Activated naive CD4-positive, alpha-beta T cell treated with anti-CD3 and anti-CD28 coated beads, Interleukin-2, amount 50 U/mL, for 72 hours (primary cell): ENCODE data around the gene TOP1. TPM values are rescaled to one million over a fixed set of nuclear protein-coding genes. Genes with fewer than 3 reads are reported as not detected.
"Not testable (repeated sequence)": the region's sequence is repeated elsewhere in the genome, so short reads cannot be mapped to it uniquely, and the experiment has no call there.

Experiments used
- ATAC-seq, 2 donors: fragments of 150-1000 bp; cut with Tn5 transposase; 2 replicates each; pipeline ENCODE4 v1.10.0; 2021; ENCODE audit warnings: mild to moderate bottlenecking in 2 of 2, moderate library complexity in 2 of 2
- DNase-seq, 2 donors: peaks; one replicate each; pipeline ENCODE4 v3.0.0; 2021 to 2022; ENCODE audit warnings: low spot score in 2 of 2
- H3K27ac Mint-ChIP-seq, 2 donors: one replicate each; pipeline ENCODE4 v1.8.0; 2022; ENCODE audit warnings: mild to moderate bottlenecking in 2 of 2, mixed read lengths in 2 of 2
- H3K36me3 Mint-ChIP-seq, 2 donors: one replicate each; pipeline ENCODE4 v1.8.0; 2022; ENCODE audit warnings: mixed read lengths in 2 of 2
- H3K9me3 Mint-ChIP-seq, 2 donors: one replicate each; pipeline ENCODE4 v1.8.0; 2022; ENCODE audit warnings: mixed read lengths in 2 of 2
- total RNA-seq, 2 donors: library from RNA; stranded (reverse); gene quantifications; one replicate each; pipeline ENCODE4 v1.2.3, GENCODE V29; 2022

Gene TOP1
- total RNA-seq, 2 donors from 2014 or later: 62.4 to 98.9 TPM

DNA sequence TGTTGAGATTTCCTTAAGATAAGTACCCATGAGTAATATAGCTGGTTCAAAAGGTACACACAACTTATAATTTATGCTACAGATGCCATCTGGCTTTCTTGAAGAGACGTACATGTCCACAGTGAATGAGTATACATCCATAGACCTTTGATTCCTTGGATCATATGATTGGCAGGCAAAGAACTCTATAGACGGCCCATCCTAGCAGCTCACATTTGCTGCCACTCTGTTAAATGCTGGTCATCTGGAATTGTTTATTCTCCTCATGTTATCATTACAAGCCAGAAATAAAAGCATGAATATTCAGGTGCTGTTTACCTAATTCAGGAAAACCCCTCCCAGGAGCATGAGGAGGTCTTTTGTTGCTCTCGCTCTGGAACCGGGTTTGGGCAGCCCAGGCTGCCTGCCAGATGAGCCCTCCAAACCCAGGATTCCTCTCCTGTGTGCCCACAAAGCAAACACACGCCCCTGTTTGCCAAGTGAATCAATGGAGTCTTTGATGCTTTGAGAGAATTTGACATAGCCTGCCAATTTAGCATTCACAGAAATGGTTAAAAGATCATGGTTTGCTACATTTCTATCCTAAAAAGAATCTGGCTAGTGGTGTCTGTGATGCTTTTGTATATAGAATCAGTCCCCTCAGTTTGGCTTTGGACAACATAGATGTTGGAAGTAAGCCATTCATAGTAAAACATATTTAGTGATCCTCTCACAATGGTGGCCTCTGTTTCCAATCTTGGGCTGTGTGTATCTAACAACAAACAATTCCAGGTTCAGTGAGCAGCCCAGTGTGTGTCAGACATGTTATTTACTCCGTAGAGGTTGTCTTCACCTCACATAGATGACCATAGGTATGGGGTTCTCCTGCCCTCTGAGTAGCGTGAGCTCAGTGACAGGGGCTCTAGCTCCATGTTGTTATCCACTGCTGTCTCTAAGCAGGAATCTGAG lies 91.3 kb downstream of the TOP1 start:
- DNase-seq: no peak
- ATAC-seq: no peak
- Mint-ChIP-seq H3K9me3 (no peaks in the 10 kb centered on the region), H3K36me3 (peaks cover 6 to 14% of the 10 kb centered on the region in 2 donors), H3K27ac (peak overlapping the region; percentile 62 to 79)

DNA sequence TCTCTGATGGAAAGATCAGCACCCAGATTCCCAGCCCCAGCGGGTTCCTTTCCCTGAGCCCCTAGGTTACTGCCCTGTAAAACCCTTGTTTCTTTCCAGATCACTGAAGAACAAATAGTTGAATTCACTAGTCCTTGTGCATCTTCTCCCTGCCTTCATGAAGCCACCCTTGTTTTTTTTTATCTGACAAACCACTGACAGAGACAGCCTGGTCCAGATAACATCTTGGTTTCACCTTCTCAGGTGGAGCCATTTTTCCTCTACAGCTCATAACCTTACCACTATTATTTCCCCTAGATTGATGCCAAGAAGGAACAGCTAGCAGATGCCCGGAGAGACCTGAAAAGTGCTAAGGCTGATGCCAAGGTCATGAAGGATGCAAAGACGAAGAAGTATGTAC lies 92.8 kb downstream of the TOP1 start:
- DNase-seq (no peak), ATAC-seq (no peak)
- Mint-ChIP-seq H3K27ac (peak overlapping the region; percentile 22 to 62), H3K9me3 (no peaks in the 10 kb centered on the region), H3K36me3 (peaks cover 6 to 17% of the 10 kb centered on the region in 2 donors)

DNA sequence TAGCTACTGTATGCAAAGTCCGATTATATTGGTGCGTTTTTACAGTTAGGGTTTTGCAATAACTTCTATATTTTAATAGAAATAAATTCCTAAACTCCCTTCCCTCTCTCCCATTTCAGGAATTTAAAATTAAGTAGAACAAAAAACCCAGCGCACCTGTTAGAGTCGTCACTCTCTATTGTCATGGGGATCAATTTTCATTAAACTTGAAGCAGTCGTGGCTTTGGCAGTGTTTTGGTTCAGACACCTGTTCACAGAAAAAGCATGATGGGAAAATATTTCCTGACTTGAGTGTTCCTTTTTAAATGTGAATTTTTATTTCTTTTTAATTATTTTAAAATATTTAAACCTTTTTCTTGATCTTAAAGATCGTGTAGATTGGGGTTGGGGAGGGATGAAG lies 95.0 kb downstream of the TOP1 start:
- H3K36me3 Mint-ChIP-seq: peaks cover 6 to 19% of the 10 kb centered on the region in 2 donors
- H3K9me3 Mint-ChIP-seq: no peaks in the 10 kb centered on the region
- no peak overlapping the region for H3K27ac Mint-ChIP-seq
- ATAC-seq: no peak
- DNase-seq: no peak

DNA sequence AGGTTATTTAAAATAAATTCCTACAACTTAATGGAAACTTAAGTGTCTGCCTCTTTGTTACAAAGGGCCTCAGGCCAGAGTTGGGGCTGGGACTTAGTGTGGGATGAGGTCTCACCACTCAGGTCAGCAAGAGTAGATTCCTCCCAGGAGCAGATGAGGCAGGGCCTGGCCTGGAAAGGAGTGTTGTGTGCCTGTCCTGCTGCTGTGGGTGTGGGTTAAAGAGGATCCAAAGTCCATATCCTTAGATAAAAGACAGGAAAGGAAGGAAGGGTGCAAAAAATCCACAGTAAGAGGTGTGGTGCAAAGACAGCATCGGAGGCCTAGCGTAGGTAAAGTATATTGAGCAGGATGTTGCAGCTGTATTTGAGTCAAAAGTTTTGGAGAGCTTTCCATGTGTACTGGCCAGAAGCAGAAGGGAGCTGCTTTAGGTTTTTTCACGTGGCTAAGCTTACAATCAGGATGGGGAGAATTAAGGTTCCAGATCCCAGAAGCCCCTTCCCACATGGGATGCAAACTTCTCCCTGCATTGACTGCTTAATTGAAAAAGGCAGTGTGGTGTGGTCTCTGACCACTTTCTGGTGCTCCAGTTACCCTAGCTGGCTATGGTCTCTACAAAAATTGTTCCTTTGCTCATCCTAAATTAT lies 96.0 kb downstream of the TOP1 start:
- Mint-ChIP-seq H3K27ac (peak overlapping the region; percentile 12 to 62), H3K9me3 (no peaks in the 10 kb centered on the region), H3K36me3 (peaks cover 6 to 19% of the 10 kb centered on the region in 2 donors)
- ATAC-seq (no peak), DNase-seq (no peak)

DNA sequence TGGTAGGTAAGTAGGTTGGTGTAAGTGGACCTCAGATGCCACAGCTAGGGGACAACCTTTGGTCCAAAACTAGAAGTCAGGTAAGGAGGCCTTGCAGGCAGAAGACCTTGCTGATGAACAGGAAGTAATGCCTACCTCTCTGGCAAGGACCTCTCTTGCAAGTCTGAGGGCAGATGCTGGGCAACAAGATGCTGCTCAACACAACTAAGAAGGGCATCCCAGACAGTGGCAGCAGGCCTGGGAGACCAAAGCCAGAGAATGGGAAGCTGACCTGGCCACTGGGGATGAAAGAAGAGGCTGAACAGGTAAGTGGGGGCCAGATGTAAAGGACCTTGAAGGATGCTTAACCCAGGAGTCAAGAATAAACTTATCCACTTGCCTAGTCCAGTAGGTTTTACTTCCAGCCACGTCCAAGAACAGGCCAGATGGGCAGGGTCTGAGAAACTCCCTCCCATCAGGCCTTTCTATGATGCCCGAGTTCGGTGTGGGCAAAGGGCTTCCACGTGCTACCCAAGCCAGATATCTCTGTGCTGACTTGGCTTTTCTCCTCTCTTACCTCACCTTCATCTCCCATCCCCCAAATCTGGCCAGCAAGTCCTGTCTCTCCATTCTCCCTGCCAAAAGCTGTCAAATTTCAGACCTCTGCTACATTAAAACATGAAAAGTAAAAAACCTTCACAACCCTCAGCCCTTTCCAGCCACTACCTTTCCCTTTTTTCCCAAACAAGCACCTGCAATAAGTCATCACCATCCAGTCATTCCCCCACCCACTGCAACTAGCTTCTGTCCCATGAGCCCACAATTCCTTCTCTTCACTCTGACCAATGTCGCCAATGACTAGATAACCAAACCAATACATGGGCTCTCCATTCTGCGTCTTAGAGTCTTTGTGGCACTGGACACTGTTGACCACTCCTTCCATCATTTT lies 97.2 kb downstream of the TOP1 start:
- no peaks in the 10 kb centered on the region for H3K9me3 Mint-ChIP-seq
- peak in 1 of 2 donors; percentile 22 for ATAC-seq
- H3K36me3 Mint-ChIP-seq: peaks cover 6 to 19% of the 10 kb centered on the region in 2 donors
- DNase-seq: no peak
- H3K27ac Mint-ChIP-seq: peak overlapping the region; percentile 12 to 62

DNA sequence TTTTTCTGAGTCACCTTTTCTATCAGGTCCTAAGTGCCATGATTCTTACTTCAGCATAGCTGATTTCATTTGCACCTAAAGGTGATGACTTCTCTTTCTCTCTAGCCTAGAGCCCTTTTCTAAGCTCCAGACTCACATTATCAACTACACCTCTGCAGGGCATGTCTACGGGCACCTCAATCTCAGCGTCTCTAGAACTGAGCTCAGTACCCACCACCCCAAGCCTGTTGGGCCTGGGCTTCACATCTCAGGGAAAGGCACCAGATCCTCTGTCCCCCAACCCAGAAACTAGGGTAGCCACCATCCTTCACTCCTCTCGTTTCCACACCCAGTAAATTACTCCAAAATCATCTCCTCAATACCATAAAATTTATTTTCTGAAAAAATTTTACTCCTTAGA lies 98.1 kb downstream of the TOP1 start:
- no peak for ATAC-seq
- peak overlapping the region in 1 of 2 donors; percentile 44 for H3K27ac Mint-ChIP-seq
- H3K9me3 Mint-ChIP-seq: no peaks in the 10 kb centered on the region
- DNase-seq: no peak
- peaks cover 6 to 19% of the 10 kb centered on the region in 2 donors for H3K36me3 Mint-ChIP-seq

DNA sequence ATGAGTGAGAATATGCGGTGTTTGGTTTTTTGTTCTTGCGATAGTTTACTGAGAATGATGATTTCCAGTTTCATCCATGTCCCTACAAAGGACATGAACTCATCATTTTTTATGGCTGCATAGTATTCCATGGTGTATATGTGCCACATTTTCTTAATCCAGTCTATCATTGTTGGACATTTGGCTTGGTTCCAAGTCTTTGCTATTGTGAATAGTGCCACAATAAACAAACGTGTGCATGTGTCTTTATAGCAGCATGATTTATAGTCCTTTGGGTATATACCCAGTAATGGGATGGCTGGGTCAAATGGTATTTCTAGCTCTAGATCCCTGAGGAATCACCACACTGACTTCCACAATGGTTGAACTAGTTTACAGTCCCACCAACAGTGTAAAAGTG lies 99.7 kb downstream of the TOP1 start:
- DNase-seq, H3K9me3 Mint-ChIP-seq, H3K27ac Mint-ChIP-seq, ATAC-seq: not testable (repeated sequence)
- H3K36me3 Mint-ChIP-seq: peaks cover 0 to 12% of the 10 kb centered on the region in 2 donors

DNA sequence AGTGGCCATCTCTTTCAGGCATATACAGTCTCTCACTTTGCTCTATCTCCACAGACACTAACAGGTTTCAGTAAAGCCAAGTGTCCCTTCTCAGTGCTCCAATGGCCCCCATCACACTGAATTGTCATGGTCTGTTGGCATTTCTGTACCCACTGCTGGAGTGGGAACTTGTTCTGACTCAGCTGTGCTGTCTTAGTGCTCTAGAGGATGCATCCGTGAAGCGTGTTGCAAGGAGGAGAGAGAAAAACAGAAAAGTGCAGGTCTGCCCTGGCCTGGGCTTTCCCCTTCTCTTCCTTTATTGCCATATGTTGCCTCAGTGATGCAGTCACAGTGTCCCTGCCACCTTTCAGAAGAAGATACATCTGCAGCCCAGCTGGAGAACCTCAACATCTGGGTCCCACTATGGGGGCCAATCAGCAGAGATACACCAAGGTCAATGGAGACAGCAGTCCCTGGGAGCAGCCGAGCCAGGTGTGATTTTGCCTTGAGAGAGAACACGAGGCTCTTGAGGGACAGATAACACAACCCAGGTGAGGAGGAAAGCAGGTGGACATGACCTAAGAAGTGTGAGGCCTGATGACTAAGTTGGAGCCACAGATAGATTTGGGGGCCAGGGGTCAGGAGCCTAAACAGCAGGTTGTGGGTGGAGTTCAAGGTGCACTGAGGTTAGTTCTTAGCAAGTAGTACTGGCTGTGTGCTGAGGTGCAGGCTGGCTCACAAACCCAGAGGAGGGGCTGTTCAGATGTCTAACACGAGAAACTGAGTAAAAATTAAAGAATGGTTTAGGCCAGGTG lies 103.2 kb downstream of the TOP1 start:
- DNase-seq: no peak
- Mint-ChIP-seq H3K9me3 (no peaks in the 10 kb centered on the region), H3K36me3 (peaks cover 0 to 1% of the 10 kb centered on the region in 2 donors), H3K27ac (peak overlapping the region in 1 of 2 donors; percentile 2)
- peak; percentile 22 to 23 for ATAC-seq

DNA sequence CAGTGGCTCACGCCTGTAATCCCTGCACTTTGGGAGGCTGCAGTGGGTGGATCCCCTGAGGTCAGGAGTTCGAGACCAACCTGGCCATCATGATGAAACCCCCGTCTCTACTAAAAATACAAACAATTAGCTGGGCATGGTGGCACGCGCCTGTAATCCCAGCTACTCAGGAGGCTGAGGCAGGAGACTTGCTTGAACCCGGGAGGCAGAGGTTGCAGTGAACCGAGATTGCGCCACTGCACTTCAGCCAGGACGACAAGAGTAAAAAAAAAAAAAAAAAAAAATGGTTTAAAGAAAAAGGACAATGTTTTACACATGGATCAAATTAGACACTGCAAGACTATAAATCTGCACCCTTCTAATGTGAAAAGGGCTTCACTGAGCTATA lies 103.8 kb downstream of the TOP1 start:
- not testable (repeated sequence) for H3K9me3 Mint-ChIP-seq, ATAC-seq, H3K27ac Mint-ChIP-seq, H3K36me3 Mint-ChIP-seq, DNase-seq

DNA sequence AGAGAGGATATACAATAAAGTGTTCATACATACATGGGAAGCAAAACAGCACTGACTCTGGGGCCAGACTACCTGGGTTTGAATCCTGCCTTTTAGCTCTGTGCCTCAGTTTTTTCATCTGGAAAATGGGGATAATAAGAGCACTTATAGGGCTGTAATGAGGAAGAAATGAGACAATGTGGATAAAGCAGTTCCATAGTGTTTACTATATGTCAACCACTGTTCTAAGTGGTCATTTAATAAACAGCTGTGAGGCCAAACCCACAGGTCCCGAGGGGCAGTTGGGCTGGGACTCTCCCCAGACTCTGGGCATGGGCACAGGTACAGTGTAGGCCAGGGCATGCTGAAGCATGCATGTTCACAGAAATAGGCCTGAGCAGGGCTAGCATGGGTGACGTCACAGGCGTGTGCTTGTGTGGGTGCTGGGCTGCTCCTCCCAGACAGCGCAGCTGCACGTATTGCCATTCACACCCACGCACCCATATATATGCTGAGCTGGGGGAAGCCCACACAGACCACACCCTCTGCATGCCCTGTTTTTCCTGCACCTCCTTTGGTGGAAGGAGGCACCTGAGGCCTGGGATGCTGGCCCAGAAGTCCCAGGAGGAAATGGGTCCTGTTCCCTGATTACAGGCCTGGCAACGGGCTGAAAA lies 105.2 kb downstream of the TOP1 start:
- ATAC-seq: peak in 1 of 2 donors; percentile 21
- peak overlapping the region in 1 of 2 donors; percentile 72 for H3K27ac Mint-ChIP-seq
- DNase-seq: peak in 1 of 2 donors; percentile 49
- H3K9me3 Mint-ChIP-seq: no peaks in the 10 kb centered on the region
- peaks cover 7 to 8% of the 10 kb centered on the region in 2 donors for H3K36me3 Mint-ChIP-seq

DNA sequence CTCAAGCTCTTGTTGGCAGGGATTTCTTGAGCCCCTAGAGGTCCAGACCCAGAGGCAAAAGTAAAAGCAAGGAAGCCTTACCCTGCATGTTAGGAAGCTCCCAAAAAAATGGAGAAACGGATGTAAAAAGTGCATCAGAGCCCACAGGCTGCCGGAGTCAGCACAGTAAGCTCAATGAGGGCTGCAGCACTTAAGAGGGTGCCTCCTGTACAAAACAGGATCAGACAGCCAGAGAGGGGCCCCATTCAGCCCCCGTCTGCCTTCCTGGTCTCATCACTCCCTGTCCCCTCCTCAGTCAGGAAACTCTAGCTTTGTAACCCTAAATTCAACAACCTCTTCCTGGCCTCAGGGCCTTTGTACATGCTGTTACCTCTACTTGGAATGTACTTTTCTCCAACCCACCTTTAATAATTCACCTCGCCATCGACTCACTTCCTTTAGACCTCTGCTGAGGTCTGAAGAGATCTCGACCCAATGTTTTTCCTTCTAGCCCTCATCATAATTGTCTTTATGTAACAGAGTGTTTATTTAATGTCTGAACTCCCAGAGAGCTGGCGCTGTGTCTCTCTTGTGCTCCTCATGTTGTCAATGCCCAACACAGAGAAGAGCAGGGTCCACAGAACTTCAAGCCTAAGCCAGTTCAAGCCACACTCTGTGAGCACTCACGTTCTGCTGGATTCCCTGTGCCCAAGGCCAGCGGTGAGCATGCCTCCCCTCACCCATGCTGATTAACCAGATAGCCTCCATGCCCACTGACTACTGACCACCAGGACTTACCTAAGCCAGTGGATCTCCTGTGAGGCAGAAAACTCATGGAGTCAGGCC lies 106.0 kb downstream of the TOP1 start:
- DNase-seq (no peak), ATAC-seq (no peak)
- Mint-ChIP-seq H3K9me3 (no peaks in the 10 kb centered on the region), H3K36me3 (peaks cover 14 to 15% of the 10 kb centered on the region in 2 donors), H3K27ac (no peak overlapping the region)

DNA sequence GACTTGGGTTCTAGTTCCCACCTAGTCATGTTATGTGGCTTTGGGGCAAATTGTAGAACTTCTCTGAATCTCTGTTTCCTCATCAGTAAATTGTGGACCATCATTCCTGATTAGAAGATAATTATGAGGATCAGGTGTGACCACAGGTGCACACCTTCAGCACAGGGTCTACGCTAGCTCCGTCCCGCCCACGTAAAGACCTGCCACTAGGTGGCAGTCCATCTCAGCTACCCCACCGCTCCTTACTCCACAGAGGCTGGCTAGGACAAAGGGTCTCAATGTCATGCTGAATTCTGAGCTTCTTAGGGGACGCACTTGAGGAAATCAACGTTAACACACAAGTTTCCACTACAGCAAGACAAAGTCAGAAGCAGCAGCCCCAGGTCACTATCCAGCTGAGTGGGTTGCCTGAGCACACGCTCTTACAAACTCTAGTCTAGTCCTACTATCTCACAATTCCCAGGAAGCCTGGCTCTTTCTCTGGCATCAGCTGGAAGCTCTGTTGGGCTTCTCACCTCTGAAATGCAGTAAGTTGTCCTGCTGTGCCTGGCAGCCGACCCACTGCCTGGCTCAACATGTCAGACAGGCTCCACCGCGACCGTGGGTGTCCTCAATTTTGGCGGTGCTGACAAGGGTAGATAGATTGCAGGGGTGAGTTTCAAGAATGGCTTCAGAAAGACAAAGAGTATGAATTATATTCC lies 106.7 kb downstream of the TOP1 start:
- ATAC-seq (peak in 1 of 2 donors; percentile 23), DNase-seq (peak; percentile 39 to 69)
- H3K27ac Mint-ChIP-seq: peak overlapping the region in 1 of 2 donors; percentile 81
- H3K36me3 Mint-ChIP-seq: peaks cover 17 to 23% of the 10 kb centered on the region in 2 donors
- no peaks in the 10 kb centered on the region for H3K9me3 Mint-ChIP-seq

DNA sequence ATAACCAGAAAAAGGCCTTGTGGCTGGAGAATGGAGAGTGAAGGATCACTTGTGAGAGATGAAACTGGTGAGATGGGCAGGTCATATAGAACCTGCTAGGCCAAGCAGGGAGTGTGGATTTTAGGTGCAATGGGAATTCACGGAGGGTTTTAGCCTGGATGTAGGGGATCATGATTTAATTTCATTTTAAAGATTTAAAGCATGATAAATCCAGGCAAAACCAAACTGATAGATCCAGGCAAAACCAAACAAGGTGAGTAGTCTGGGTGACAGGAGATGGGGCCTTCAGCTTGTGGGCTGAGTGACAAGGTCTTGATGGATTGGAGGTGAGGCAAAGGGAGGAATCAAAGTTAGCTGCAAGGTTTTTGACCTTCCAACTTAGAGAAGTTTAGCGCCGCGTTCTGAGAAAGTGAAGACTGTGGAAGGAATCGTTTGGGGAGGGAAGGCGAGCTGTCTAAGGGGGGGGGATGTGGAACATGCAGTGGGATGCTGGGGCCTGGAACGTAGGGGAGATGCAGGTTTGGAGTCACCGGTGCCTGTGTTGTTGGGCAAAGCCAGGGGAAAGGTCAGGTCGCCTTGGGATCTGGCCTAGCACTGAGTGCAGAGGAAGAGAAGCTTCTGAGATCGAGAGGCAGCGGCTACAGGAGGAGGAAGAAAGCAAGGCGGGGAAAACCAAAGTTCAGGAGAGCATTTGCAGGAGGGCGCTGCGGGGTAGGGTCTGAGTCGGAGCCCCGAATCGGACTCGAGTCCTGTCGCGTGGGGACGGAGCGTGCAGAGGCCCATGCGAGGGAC lies 107.5 kb downstream of the TOP1 start:
- H3K9me3 Mint-ChIP-seq: no peaks in the 10 kb centered on the region
- ATAC-seq (no peak), DNase-seq (no peak)
- peak overlapping the region; percentile 53 to 81 for H3K27ac Mint-ChIP-seq
- H3K36me3 Mint-ChIP-seq: peaks cover 21 to 30% of the 10 kb centered on the region in 2 donors
